HG03196 (cell line): ENCODE results near the gene CHAD.

Experiments
- ATAC-seq: cut with Tn5 transposase; IDR thresholded peaks from one replicate; pipeline ENCODE4 v1.9.1; 2021; ENCODE audit not compliant: unreplicated experiment

CHAD gene

DNA sequence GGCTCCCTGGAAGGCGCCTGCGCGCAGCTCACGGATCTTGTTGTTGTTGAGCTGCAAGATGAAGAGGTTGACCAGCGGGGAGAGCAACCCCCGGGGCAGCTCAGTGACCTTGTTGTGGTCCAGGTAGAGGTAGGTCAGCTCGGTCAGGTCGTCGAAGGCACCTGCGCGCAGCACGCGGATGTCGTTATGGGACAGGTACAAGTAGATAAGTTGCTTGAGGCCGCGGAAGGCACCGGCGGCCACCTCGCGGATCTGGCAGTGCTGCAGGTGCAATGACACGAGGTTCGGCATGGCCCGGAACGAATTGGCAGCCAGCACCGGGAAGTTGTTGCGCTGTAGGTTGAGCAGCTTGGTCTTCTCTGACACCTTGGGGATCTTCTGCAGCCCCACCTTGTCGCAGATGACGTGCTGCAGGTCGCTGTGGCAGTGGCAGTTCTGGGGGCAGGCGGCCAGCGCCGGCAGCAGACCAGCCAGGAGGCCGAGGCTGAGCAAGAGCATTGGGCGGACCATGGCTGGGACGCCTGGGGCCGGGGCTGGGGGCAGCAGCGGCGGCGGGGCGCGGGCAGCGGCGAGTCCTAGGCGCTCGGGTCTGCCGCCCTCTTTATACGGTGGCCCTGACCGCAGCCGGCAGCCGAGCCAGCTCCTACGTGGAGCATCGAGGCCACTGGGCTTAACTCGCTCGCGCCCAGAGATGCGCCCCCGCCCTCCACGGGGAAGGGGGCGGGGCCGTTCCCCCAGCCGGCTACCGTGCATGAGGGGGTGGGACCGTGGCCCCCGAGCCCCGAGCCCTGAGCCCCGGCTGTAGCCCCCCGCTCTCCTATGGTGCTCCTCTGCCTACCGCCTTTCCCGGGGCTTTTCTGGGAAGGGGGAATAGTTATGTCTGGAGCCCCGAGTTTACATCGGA, at the start of gene CHAD:
Gene CHAD, minus strand, starts transcription at position 577 of the 904 bp plus-strand sequence. Its CDS starts 67 bp downstream, at position 510.
- no peak for ATAC-seq

DNA sequence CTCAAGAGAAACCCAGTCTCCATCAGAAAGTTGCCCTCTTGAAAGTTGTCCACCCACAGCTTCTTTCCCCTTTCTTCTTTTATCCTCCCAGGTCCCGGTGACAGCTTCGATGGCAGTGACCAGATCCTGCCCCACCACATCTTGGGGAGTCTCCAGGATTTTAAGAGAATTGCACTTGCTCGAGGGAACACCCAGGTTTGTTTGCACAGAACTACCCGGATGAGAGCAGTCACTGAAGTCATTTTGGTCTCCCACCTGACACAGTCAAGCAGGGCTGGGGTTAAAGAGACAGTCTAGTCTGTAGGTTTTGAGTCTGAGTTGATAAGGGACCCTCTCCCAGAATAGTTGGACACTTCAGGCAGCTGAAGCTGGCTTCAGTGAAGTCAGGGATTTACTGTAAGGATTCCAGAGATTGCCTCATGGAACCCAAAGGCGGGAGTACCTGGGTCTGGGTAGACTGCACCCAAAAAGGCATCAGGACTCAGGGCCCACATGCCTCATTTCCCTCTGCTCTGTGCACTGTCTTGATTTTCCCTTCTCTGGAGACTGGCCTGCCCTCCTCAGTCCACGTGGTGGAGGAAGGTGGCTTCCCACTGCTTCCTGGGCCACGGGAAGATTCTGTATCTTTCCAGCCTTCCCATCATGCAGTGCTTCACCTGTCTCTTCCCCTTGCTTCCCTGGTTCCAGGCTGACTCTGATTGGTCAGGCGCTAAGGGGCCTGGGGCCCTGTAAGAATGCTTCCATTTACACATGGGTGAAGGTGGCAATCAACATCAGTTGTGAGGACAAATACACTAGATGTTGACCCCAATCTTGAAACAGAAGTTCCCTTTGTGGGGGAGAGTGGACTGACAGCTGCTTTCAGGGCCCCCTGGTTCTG, 49.1 kb upstream of the CHAD start:
- no peak for ATAC-seq

GRCh38 chr17:50517011-50517410, 48.3 kb upstream of the CHAD start:
- no peak for ATAC-seq

- no peak for ATAC-seq
Observed at GRCh38 chr17:50514936-50515702, 46.4 kb upstream of the CHAD start.

DNA sequence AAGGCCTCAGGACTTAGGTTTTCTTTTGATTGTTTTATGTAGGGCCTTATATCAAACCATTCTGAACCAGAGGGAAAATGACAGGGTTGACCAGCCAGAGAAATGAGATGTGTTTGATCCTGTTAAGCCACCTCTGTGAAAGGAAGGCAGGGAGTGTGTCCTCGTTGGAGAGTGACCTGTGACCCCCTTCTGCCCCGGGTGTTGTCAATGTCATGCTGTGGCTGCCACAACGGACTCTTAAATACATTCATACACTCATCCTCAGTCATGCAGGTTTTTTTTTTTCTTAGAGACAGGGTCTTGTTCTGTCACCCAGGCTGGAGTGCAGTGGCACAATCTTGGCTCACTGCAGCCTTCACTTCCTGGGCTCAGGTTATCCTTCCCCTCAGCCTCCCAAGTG, 45.7 kb upstream of the CHAD start:
- ATAC-seq: no peak

DNA sequence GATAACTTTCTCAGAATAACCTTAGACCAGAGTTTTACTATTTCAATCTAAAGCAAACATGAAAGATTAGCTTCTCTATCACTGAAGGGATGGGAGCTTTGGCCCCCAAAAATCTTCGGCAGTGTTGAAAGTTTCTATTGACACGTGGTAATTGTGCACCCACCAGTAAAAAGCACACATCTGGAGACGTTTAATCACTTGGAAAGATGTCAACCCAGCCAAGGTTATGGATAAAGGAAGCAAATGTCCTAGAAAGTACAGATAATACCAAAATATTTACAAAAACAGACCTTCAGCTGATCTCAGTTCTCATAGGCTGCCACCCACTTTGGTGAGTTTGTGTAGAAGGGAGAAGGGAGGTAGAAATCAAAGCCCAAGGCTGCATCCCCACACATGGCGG, 44.8 kb upstream of the CHAD start:
- ATAC-seq: no peak

GRCh38 chr17:50511058-50511457, 42.4 kb upstream of the CHAD start:
- peak; percentile 60 for ATAC-seq

- ATAC-seq: no peak
Observed at GRCh38 chr17:50508573-50509460, 40.1 kb upstream of the CHAD start.

DNA sequence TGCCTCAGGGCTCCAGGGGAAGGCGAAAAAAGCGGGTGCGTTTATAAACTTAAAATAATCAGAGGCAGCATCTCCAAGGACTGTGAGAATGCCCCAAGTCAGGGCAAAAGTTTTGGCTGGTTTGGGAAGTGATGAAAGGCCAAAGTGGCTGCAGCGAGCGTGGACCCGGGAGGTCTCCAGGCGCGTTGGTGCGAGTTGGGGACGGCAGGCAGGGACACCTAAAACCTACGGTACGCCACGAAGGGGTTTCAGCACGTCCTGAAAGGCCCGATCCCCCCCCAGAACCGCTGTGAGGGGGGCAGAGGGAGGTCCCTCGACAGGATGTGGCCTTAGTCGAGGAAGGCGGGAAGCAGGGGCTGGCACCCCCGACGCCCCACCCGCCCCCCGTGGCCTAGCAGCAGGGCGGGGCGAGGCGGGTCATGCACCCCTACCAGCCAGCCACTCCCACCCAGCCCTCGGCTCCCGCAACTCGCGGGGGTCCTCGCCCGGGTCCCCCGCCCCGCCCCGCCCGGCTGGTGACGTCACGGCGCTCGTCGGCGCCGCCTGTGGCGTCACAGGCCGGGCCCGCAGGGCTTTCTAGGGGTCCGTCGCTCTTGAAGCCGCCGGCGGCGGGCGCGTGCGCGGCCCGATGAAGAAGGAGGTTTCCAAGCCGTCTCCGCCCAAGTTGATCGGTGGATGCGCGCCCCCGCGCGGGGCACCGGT, 39.3 kb upstream of the CHAD start, which contains the start of gene MYCBPAP:
Gene MYCBPAP, plus strand, starts transcription at position 569 of the 702 bp plus-strand sequence. CDS start 236 bp downstream, outside the sequence.
- ATAC-seq: peak; percentile 46

DNA sequence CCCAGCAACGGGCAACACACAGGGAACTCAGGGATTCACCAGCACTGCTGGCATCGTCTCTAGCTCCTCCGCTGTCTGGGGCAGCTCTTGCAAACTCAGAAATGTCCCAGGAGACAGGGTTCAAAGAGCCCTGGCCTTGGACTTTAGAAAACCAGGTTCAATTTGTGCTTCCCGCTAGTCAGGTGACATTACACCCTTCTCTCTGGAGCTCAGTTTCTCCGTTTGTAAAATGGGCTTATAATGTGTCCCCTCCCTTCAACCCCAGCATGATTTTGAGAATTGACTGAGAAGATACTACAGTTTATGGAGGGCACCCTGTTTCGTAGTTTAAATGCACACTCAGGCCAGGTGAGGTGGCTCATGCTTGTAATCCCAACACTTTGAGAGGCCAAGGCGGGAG, 37.6 kb upstream of the CHAD start:
- ATAC-seq: no peak

DNA sequence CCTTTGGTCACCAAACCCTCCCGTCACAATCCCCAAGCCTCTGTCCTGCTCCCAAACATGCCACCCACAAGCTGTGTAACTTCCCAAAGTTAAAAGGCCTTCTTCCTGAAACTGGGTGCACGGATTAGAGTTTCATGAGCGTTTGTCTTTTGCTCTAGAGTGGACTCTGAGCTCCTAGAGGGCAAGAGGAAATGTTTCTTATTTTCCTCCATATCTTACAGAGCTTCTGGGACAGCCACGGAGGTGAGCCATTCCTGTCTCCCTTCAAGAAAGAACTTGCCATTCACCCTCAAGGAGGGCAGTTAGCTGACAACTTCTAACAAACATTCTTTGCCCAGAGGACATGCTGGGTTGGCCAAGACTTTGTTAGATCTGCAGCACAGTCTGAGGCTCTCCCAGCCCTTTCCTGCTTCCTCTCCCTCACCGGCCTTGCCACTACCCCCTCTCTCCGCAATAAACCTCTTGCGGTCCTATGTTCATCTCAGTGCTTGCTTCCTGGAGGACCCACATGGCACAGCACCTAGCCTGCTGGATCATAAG, 37.0 kb upstream of the CHAD start:
- no peak for ATAC-seq

GRCh38 chr17:50502301-50502990, 33.8 kb upstream of the CHAD start:
- ATAC-seq: no peak

DNA sequence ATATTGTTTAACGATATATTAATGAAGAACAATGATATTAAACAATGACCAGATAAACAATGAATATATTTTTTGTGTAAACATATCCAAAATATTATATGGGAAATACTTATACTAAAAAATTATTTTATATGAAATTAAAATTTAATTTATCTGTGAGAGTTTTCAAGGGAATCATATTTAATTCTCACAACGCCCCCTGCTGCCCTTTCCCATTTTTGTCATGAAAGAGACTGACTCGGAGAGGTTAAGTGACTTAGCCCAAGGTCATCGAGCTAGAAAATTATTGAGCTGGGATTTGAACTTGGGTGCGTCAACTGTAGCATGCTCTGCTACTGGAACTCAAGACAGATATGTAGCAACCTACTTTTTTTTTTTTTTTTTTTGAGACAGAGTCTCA, 32.4 kb upstream of the CHAD start:
- ATAC-seq: no peak

- no peak for ATAC-seq
Observed at GRCh38 chr17:50499721-50500120, 31.0 kb upstream of the CHAD start.

DNA sequence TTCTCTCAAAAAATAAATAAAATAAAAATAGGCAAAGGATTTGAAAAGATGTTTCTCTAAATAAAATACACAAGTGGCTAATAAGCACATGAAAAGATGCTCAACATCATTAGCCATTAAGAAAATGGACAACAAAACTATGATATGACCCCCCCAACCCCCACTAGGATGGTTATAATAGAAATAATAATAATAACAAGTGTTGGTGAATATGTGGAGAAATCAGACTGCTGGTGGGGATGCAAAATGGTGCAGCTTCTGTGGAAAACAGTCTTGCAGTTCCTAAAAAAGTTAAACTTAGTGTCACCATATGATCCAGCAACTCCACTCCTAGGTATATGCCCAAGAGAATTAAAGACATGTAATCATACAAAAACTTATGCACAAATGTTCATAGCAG, 30.6 kb upstream of the CHAD start:
- ATAC-seq: no peak

DNA sequence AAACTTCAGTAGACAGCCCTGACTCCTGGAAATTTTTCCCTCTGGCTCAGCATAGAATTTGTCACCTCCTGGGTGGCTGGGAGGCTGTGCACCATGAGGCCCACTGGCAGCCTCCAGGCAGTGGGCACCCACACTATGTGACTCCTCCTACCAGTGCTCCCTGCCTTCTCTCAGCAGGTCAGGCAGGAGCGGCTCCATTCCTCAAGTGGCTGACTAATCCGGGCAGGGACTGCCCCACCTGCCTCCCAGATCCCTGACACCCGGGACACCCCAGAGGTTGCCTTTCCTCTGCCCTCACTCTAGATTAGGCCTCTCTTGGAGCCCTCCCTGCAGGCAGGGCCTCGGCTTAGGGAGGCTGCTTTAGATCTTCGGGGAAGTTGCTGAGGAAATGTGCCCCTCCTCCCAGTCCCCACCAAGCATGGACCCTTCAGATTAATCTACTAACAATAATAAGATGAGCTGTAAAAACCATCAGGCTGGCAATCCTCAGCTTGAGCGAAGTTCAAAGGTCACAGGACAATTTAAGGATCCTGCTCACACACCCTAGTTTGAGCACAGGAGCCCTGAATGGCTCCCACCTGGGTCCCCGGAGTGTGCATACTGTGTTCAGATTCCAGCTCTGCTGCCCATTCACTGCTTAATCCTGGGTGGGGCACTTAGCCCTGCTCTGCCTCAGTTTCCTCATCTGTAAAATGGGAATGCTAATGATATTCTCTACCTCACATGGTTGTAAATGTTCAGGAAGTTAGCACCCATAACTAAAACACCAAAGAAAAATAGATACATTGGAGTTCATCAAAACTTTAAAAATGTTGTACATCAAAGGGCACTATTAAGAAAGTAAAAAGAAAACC, 29.6 kb upstream of the CHAD start:
- ATAC-seq: no peak

DNA sequence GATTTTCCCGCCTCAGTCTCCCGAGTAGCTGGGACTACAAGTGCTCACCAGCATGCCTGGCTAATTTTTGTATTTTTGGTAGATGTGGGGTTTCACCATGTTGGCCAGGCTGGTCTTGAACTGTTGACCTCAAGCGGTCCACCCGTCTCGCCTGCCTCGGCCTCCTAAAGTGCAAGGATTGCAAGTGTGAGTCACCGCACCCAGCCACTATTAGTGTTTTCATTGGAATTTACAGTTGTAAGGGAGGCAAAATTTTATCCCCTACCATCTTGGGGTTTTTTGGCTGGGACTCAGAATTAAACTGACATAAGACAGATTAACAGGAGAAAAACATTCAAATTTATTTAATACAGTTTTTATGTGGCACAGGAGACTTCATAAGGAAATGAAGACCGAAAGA, 27.2 kb upstream of the CHAD start:
- no peak for ATAC-seq
